ENCODE data around the gene ARHGEF28.

The ARHGEF28 gene

DNA sequence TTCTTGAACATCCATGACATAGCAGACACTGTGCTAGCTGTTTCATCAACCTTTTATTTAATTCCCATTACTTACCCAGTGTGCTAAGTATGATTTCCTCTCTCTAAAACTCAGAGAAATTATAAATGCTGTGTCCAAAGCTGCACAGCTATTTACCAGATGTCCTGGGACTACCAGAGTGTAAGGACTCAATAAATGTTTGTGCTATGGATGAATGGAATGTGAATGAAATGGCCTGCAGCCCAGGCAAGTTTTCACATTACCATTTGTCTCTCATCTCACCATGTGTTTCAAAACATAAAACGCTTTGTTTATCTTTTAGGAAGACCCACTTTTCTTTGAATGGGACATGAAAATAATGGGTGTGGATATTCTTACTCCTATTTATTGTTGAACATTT, 96.2 kb downstream of the ARHGEF28 start:
- Histone ChIP-seq H4K20me1 (ENCODE audit: insufficient read depth, low read length, poor library complexity, severe bottlenecking) (no peaks in the 10 kb centered on the region), H3K27me3 (ENCODE audit: insufficient read depth, low read length, poor library complexity, severe bottlenecking) (no peaks in the 10 kb centered on the region), H3K9me3 (ENCODE audit: insufficient read depth, low read depth, low read length) (no peaks in the 10 kb centered on the region), H3K9ac (ENCODE audit: low read depth, low read length, poor library complexity, severe bottlenecking) (no peak overlapping the region), H3F3A (ENCODE audit: low read depth) (no peaks in the 10 kb centered on the region), H3K9me2 (replicated peaks; ENCODE audit: low read depth, low read length) (no peaks in the 10 kb centered on the region), H2AFZ (ENCODE audit: low read length) (no peak overlapping the region), H3K4me2 (ENCODE audit: low read depth, low read length, poor library complexity, severe bottlenecking) (no peak overlapping the region), H3K36me3 (ENCODE audit: insufficient read depth, low read length) (no peaks in the 10 kb centered on the region), H3K79me2 (ENCODE audit: insufficient read depth, low read length) (no peaks in the 10 kb centered on the region), H3K4me1 (ENCODE audit: insufficient read depth, low read length, poor library complexity, severe bottlenecking) (no peaks in the 10 kb centered on the region), H3K4me3 (ENCODE audit: low read length, poor library complexity, severe bottlenecking) (no peak overlapping the region)
- no peak for TF ChIP-seq EZH2phosphoT487 (IDR thresholded peaks at IDR 0.05; ENCODE audit: borderline replicate concordance)
- TF ChIP-seq, protein P1, sequence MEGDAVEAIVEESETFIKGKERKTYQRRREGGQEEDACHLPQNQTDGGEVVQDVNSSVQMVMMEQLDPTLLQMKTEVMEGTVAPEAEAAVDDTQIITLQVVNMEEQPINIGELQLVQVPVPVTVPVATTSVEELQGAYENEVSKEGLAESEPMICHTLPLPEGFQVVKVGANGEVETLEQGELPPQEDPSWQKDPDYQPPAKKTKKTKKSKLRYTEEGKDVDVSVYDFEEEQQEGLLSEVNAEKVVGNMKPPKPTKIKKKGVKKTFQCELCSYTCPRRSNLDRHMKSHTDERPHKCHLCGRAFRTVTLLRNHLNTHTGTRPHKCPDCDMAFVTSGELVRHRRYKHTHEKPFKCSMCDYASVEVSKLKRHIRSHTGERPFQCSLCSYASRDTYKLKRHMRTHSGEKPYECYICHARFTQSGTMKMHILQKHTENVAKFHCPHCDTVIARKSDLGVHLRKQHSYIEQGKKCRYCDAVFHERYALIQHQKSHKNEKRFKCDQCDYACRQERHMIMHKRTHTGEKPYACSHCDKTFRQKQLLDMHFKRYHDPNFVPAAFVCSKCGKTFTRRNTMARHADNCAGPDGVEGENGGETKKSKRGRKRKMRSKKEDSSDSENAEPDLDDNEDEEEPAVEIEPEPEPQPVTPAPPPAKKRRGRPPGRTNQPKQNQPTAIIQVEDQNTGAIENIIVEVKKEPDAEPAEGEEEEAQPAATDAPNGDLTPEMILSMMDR (conservative IDR thresholded peaks at IDR 0.05; ENCODE audit: low read length), result no peak

DNA sequence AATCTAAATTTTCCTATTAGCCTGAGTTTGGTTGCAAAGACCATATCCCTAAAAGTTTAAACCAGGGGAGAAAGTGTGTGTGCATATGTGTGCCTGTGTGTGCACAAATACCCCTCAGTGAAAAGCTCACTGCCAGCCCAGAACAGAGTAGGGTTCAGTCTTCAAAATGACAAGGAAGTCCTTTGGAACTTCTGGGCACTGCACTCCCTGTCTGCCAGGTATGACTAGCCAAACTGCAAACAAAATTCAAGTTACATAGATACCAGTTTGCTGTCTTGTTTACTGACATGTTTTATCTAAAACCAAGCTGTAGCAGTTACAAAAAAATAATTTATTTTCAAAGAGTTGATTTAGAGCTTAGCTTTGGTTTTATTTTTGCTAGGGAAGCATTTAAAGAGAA, 100.1 kb downstream of the ARHGEF28 start:
- Histone ChIP-seq H3K79me2 (ENCODE audit: insufficient read depth, low read length) (no peaks in the 10 kb centered on the region), H3K9me2 (replicated peaks; ENCODE audit: low read depth, low read length) (no peaks in the 10 kb centered on the region), H3K36me3 (ENCODE audit: insufficient read depth, low read length) (no peaks in the 10 kb centered on the region), H3K9ac (ENCODE audit: low read depth, low read length, poor library complexity, severe bottlenecking) (no peak overlapping the region), H2AFZ (ENCODE audit: low read length) (no peak overlapping the region), H3F3A (ENCODE audit: low read depth) (no peaks in the 10 kb centered on the region), H3K4me2 (ENCODE audit: low read depth, low read length, poor library complexity, severe bottlenecking) (no peak overlapping the region), H3K27me3 (ENCODE audit: insufficient read depth, low read length, poor library complexity, severe bottlenecking) (no peaks in the 10 kb centered on the region), H4K20me1 (ENCODE audit: insufficient read depth, low read length, poor library complexity, severe bottlenecking) (no peaks in the 10 kb centered on the region), H3K9me3 (ENCODE audit: insufficient read depth, low read depth, low read length) (no peaks in the 10 kb centered on the region), H3K4me3 (ENCODE audit: low read length, poor library complexity, severe bottlenecking) (no peak overlapping the region), H3K4me1 (ENCODE audit: insufficient read depth, low read length, poor library complexity, severe bottlenecking) (no peaks in the 10 kb centered on the region)
- TF ChIP-seq EZH2phosphoT487 (IDR thresholded peaks at IDR 0.05; ENCODE audit: borderline replicate concordance), result no peak
- TF ChIP-seq, protein P1 (conservative IDR thresholded peaks at IDR 0.05; ENCODE audit: low read length), result no peak

DNA sequence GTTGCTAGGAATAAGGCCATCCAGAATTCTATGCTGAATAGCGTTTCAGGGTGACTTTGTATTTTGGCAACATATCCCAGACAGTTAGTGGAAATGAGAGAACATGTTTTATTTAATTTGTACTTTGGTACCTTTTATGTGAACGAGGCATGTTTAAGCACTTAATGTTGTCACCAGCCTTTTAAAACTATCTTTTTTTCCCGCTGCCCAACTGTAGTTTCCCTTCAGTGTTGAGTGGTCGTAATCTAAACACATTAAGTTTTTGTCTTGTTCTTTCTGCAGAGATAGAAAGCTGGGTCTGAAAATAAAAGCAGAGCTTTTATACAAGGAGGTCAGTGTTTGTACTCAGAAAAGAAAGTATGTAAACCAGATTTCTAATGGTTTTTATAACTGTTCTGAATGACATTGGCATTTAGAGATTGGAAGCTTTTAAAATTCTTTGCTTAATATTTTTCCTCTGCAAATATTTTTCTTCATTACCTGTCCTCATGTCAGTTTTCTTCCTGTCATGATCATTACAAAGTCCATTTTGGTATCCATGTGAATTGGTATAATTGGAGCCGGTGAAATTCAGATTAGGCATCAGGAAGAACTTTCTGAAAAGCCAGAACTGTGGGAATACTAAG, 100.7 kb downstream of the ARHGEF28 start:
- Histone ChIP-seq H3K4me1 (ENCODE audit: insufficient read depth, low read length, poor library complexity, severe bottlenecking) (no peaks in the 10 kb centered on the region), H2AFZ (ENCODE audit: low read length) (peak overlapping the region; percentile 38; the same call in 1 of the 2 replicates), H3K9ac (ENCODE audit: low read depth, low read length, poor library complexity, severe bottlenecking) (no peak overlapping the region), H3K27me3 (ENCODE audit: insufficient read depth, low read length, poor library complexity, severe bottlenecking) (no peaks in the 10 kb centered on the region), H3K9me2 (replicated peaks; ENCODE audit: low read depth, low read length) (no peaks in the 10 kb centered on the region), H3K4me2 (ENCODE audit: low read depth, low read length, poor library complexity, severe bottlenecking) (no peak overlapping the region), H3K4me3 (ENCODE audit: low read length, poor library complexity, severe bottlenecking) (no peak overlapping the region), H3K9me3 (ENCODE audit: insufficient read depth, low read depth, low read length) (no peaks in the 10 kb centered on the region), H3K79me2 (ENCODE audit: insufficient read depth, low read length) (no peaks in the 10 kb centered on the region), H3K36me3 (ENCODE audit: insufficient read depth, low read length) (no peaks in the 10 kb centered on the region), H3F3A (ENCODE audit: low read depth) (no peaks in the 10 kb centered on the region), H4K20me1 (ENCODE audit: insufficient read depth, low read length, poor library complexity, severe bottlenecking) (no peaks in the 10 kb centered on the region)
- TF ChIP-seq, protein P1 (conservative IDR thresholded peaks at IDR 0.05; ENCODE audit: low read length), result no peak
- TF ChIP-seq EZH2phosphoT487 (IDR thresholded peaks at IDR 0.05; ENCODE audit: borderline replicate concordance), result no peak

Measured in Loucy (cell line).